ENCODE data around the gene UIMC1.

DNA sequence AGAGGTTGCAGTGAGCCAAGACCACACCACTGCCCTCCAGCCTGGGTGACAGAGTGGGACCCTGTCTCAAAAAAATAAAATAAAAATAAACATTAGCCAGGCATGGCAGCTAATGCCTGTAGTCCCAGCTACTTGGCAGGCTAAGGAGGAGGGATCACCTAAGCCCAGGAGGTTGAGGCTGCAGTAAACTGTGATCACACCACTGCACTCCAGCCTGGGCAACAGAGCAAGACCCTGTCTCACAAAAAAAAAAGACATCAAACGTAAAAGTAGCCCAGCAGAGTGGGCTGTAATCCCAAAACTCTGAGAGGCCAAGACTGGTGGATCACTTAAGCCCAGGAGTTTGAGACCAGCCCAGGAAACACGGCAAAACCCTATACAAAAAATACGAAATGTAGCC is 19.0 kb downstream of the UIMC1 start:
- TF ChIP-seq, protein P1, sequence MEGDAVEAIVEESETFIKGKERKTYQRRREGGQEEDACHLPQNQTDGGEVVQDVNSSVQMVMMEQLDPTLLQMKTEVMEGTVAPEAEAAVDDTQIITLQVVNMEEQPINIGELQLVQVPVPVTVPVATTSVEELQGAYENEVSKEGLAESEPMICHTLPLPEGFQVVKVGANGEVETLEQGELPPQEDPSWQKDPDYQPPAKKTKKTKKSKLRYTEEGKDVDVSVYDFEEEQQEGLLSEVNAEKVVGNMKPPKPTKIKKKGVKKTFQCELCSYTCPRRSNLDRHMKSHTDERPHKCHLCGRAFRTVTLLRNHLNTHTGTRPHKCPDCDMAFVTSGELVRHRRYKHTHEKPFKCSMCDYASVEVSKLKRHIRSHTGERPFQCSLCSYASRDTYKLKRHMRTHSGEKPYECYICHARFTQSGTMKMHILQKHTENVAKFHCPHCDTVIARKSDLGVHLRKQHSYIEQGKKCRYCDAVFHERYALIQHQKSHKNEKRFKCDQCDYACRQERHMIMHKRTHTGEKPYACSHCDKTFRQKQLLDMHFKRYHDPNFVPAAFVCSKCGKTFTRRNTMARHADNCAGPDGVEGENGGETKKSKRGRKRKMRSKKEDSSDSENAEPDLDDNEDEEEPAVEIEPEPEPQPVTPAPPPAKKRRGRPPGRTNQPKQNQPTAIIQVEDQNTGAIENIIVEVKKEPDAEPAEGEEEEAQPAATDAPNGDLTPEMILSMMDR (conservative IDR thresholded peaks at IDR 0.05 in 1 of 2, IDR thresholded peaks at IDR 0.05 in 1 of 2; ENCODE audit: extremely low read depth in 1 of 2, insufficient read depth in 1 of 2, low read depth in 1 of 2, low read length in 2 of 2) = no peak
- TF ChIP-seq EZH2 (IDR thresholded peaks at IDR 0.05; ENCODE audit: borderline replicate concordance, low read length) = no peak
